Esophagus (tissue), 2 donors: ENCODE measurements around the gene IFIT2. TPM values are rescaled to one million over a fixed set of nuclear protein-coding genes. Genes with fewer than 3 reads are reported as not detected.
"Not testable (repeated sequence)": the region's sequence is repeated elsewhere in the genome, so short reads cannot be mapped to it uniquely, and the experiment has no call there.

Source experiments
- H3K27ac ChIP-seq, 2 donors: one replicate each; pipeline ENCODE4 v1.5.1; 2013; ENCODE audit warnings: low read depth in 2 of 2, mild to moderate bottlenecking in 2 of 2, inconsistent platforms in 1 of 2, low read length in 1 of 2, moderate library complexity in 1 of 2
- H3K27me3 ChIP-seq, 2 donors: one replicate each; pipeline ENCODE4 v1.6.1; 2013; ENCODE audit warnings: low read length in 2 of 2, control low read depth in 1 of 2, mild to moderate bottlenecking in 1 of 2; ENCODE audit not compliant: insufficient read depth in 2 of 2, control insufficient read depth in 1 of 2
- H3K36me3 ChIP-seq, 2 donors: one replicate each; pipeline ENCODE4 v1.6.1; 2013; ENCODE audit warnings: low read length in 1 of 2; ENCODE audit not compliant: control insufficient read depth in 2 of 2, insufficient read depth in 2 of 2
- H3K4me1 ChIP-seq, 2 donors: one replicate each; pipeline ENCODE4 v1.6.1; 2013; ENCODE audit warnings: low read length in 1 of 2; ENCODE audit not compliant: control insufficient read depth in 2 of 2, insufficient read depth in 2 of 2
- H3K4me3 ChIP-seq, 2 donors: one replicate each; pipeline ENCODE4 v1.5.1; 2013; ENCODE audit warnings: low read length in 2 of 2, mild to moderate bottlenecking in 2 of 2, low read depth in 1 of 2, moderate library complexity in 1 of 2
- H3K9me3 ChIP-seq, 2 donors: one replicate each; pipeline ENCODE4 v1.6.1; 2013; ENCODE audit warnings: mild to moderate bottlenecking in 2 of 2, low read depth in 1 of 2, low read length in 1 of 2, moderate library complexity in 1 of 2; ENCODE audit not compliant: control insufficient read depth in 2 of 2, insufficient read depth in 1 of 2
- WGBS, 2 donors: extraction: QIAGEN DNeasy Blood & Tissue Kit; methylation state at CpG; one replicate each; pipeline ENCODE4 v1.1.7; 2013; 5-methylcytosine and 5-hydroxymethylcytosine counted together
- polyA plus RNA-seq, 2 donors: library from polyadenylated mRNA; stranded (reverse); fragments of 200-250 nt; gene quantifications; one replicate each; pipeline ENCODE4 v1.2.3, GENCODE V29; 2013
- donor health status: healthy with polysubstance abuse.
- donor health status: Bipolar disorder and iron deficiency.

The IFIT2 gene
- polyA plus RNA-seq, 2 donors, result 0.94 to 1.1 TPM

- H3K27me3 ChIP-seq, result no peaks in the 10 kb centered on the region
- H3K36me3 ChIP-seq, result no peaks in the 10 kb centered on the region
- no peak overlapping the region for H3K4me3 ChIP-seq
- H3K27ac ChIP-seq, result no peak overlapping the region
- no peaks in the 10 kb centered on the region for H3K4me1 ChIP-seq
- no peaks in the 10 kb centered on the region for H3K9me3 ChIP-seq
Measured at GRCh38 chr10:89314676-89315075, 12.8 kb downstream of the IFIT2 start.

GRCh38 chr10:89318047-89318446 is 16.2 kb downstream of the IFIT2 start:
- H3K36me3 ChIP-seq, H3K9me3 ChIP-seq, H3K27me3 ChIP-seq, H3K4me1 ChIP-seq, H3K27ac ChIP-seq, H3K4me3 ChIP-seq: not testable (repeated sequence)
- 95 to 97% methylated on average over 4 of the region's 4 CpGs for WGBS, 2 donors

GRCh38 chr10:89325081-89325480 is 23.2 kb downstream of the IFIT2 start:
- H3K9me3 ChIP-seq, H3K4me1 ChIP-seq, H3K27ac ChIP-seq, H3K36me3 ChIP-seq, H3K4me3 ChIP-seq, H3K27me3 ChIP-seq: not testable (repeated sequence)

GRCh38 chr10:89325856-89326255 is 24.0 kb downstream of the IFIT2 start:
- H3K9me3 ChIP-seq, H3K27ac ChIP-seq, H3K27me3 ChIP-seq, H3K4me1 ChIP-seq, H3K36me3 ChIP-seq, H3K4me3 ChIP-seq: not testable (repeated sequence)
- WGBS, 2 donors, result 59 to 76% methylated on average over 2 of the region's 2 CpGs

- H3K36me3 ChIP-seq, result no peaks in the 10 kb centered on the region
- H3K9me3 ChIP-seq, result no peaks in the 10 kb centered on the region
- H3K27ac ChIP-seq, result peak within 1 kb of the TSS; percentile 58 to 74
- 1 to 2% methylated on average over 7 of the region's 7 CpGs for WGBS, 2 donors
- no peaks in the 10 kb centered on the region for H3K4me1 ChIP-seq
- peak within 1 kb of the TSS; percentile 40 to 64 for H3K4me3 ChIP-seq
- no peaks in the 10 kb centered on the region for H3K27me3 ChIP-seq
Measured at GRCh38 chr10:89327803-89328441, 26.1 kb downstream of the IFIT2 start, which contains the start of gene IFIT3. IFIT3 (plus strand) TSS chr10:89327997; CDS start chr10:89328074, 77 bp downstream.

GRCh38 chr10:89329151-89329550 is 27.3 kb downstream of the IFIT2 start:
- WGBS, 2 donors, result 97% methylated on average over 2 of the region's 2 CpGs

GRCh38 chr10:89330014-89330413 is 28.2 kb downstream of the IFIT2 start:
- not testable (repeated sequence) for H3K27me3 ChIP-seq, H3K4me1 ChIP-seq, H3K9me3 ChIP-seq, H3K36me3 ChIP-seq, H3K4me3 ChIP-seq, H3K27ac ChIP-seq
- WGBS, 2 donors, result 72 to 77% methylated on average over 2 to 3 of the region's 3 CpGs

More at GRCh38 chr10:89329151-89329550, 27.3 kb downstream of the IFIT2 start:
- Histone ChIP-seq H3K27me3 (no peaks in the 10 kb centered on the region), H3K36me3 (no peaks in the 10 kb centered on the region), H3K9me3 (no peaks in the 10 kb centered on the region), H3K4me1 (peaks cover 0 to 6% of the 10 kb centered on the region in 2 donors), H3K4me3 (no peak overlapping the region), H3K27ac (no peak overlapping the region)

GRCh38 chr10:89330537-89331212 is 28.8 kb downstream of the IFIT2 start:
- Histone ChIP-seq H3K4me3 (no peak overlapping the region), H3K27ac (no peak overlapping the region), H3K4me1 (peaks cover 0 to 7% of the 10 kb centered on the region in 2 donors), H3K36me3 (no peaks in the 10 kb centered on the region), H3K9me3 (no peaks in the 10 kb centered on the region), H3K27me3 (no peaks in the 10 kb centered on the region)

- not testable (repeated sequence) for H3K4me1 ChIP-seq, H3K9me3 ChIP-seq, H3K4me3 ChIP-seq, H3K27me3 ChIP-seq, H3K36me3 ChIP-seq
- H3K27ac ChIP-seq, result peak overlapping the region in 1 of 2 donors; percentile 68
- WGBS, 2 donors, result 75 to 78% methylated on average over 14 of the region's 14 CpGs
Measured at GRCh38 chr10:89331487-89332122, 29.8 kb downstream of the IFIT2 start.
